ENCODE measurements around the gene GAS2. TPM values are rescaled to one million over a fixed set of nuclear protein-coding genes. Genes with fewer than 3 reads are reported as not detected.

Gene GAS2
- total and polyA plus RNA-seq, 9 of the 15 experiments (the other 6 are each of a cell fraction or from before 2014, with no cell fraction given) = 0.77 to 1.9 (median 1.1) TPM

- in situ Hi-C loops (cut with MboI) (no loop called here), intact Hi-C loops (cut with micrococcal nuclease) (no loop called here)
- POLR2A ChIA-PET = no interaction called here
- DNase-seq (ENCODE audit: extremely low read depth in 1 of 4, low spot score in 3 of 4) (no peak), ATAC-seq (no peak), FAIRE-seq (no peak)
- Histone ChIP-seq H3K9me1 (ENCODE audit: control insufficient read depth, insufficient read depth, low read length) (no peaks in the 10 kb centered on the region), H3K4me1 (replicated peaks in 1 of 2; ENCODE audit: control insufficient read depth in 2 of 2, insufficient read depth in 2 of 2, low read length in 2 of 2) (no peaks in the 10 kb centered on the region), H3K4me2 (ENCODE audit: insufficient read depth, low read length) (no peak overlapping the region), H3K4me3 (no peak overlapping the region), H3K27me3 (ENCODE audit: control insufficient read depth in 2 of 2, insufficient read depth in 2 of 2, low read length in 2 of 2) (no peaks in the 10 kb centered on the region), H3K9ac (ENCODE audit: insufficient read depth in 1 of 2, low read depth in 2 of 2, low read length in 2 of 2) (no peak overlapping the region), H3K27ac (ENCODE audit: extremely low read depth, low read depth, low read length) (no peak overlapping the region), H3K9me3 (replicated peaks; ENCODE audit: control insufficient read depth, insufficient read depth, low read depth, low read length) (no peaks in the 10 kb centered on the region), H4K20me1 (replicated peaks; ENCODE audit: control insufficient read depth, insufficient read depth, low read length) (no peaks in the 10 kb centered on the region), H3K36me3 (ENCODE audit: control insufficient read depth, insufficient read depth, low read length) (no peaks in the 10 kb centered on the region), H3K79me2 (ENCODE audit: control insufficient read depth, insufficient read depth, low read length) (no peaks in the 10 kb centered on the region), H2AFZ (ENCODE audit: low read depth, low read length) (no peak overlapping the region)
- CTCF ChIA-PET (ENCODE audit: low intra/inter-chr PET ratio) = no interaction called here
- no TSS peak for BruUV-seq (replicated peaks)
- TF ChIP-seq ZNF707 (CRISPR knock-in tag; conservative IDR thresholded peaks at IDR 0.05) (no peak), CEBPB (tag; IDR thresholded peaks at IDR 0.05) (peak; percentile 41)
- WGBS (ENCODE audit: insufficient coverage, low coverage, missing lambda C conversion rate) = 4% methylated on average over 2 of the region's 2 CpGs
These were observed 17.7 kb downstream of the GAS2 start for GRCh38 chr11:22684082-22684481.

GRCh38 chr11:22685111-22685510, 18.7 kb downstream of the GAS2 start:
- in situ Hi-C loops (cut with MboI) = no loop called here
- TF ChIP-seq NCOA1 (IDR thresholded peaks at IDR 0.05; ENCODE audit: low read depth) (no peak), ELF2 (CRISPR knock-in tag; IDR thresholded peaks at IDR 0.05) (no peak)
- TF ChIP-seq, protein P1, sequence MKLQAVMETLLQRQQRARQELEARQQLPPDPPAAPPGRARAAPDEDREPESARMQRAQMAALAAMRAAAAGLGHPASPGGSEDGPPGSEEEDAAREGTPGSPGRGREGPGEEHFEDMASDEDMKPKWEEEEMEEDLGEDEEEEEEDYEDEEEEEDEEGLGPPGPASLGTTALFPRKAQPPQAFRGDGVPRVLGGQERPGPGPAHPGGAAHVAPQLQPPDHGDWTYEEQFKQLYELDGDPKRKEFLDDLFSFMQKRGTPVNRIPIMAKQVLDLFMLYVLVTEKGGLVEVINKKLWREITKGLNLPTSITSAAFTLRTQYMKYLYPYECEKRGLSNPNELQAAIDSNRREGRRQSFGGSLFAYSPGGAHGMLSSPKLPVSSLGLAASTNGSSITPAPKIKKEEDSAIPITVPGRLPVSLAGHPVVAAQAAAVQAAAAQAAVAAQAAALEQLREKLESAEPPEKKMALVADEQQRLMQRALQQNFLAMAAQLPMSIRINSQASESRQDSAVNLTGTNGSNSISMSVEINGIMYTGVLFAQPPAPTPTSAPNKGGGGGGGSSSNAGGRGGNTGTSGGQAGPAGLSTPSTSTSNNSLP (IDR thresholded peaks at IDR 0.05; ENCODE audit: borderline replicate concordance, low read depth, low read length) = no peak

More at GRCh38 chr11:22685111-22685510, 18.7 kb downstream of the GAS2 start:
- no TSS peak for BruUV-seq (replicated peaks)
- ATAC-seq = no peak
- no peaks in the 10 kb centered on the region for H3K9me3 ChIP-seq (replicated peaks; ENCODE audit: control insufficient read depth, insufficient read depth, low read depth, low read length)
- no peaks in the 10 kb centered on the region for H3K4me1 ChIP-seq (replicated peaks in 1 of 2; ENCODE audit: control insufficient read depth in 2 of 2, insufficient read depth in 2 of 2, low read length in 2 of 2)
- H3K36me3 ChIP-seq (ENCODE audit: control insufficient read depth, insufficient read depth, low read length) = no peaks in the 10 kb centered on the region
- H4K20me1 ChIP-seq (replicated peaks; ENCODE audit: control insufficient read depth, insufficient read depth, low read length) = no peaks in the 10 kb centered on the region
- ChIA-PET CTCF (ENCODE audit: low intra/inter-chr PET ratio) (no interaction called here), POLR2A (no interaction called here)
- no peak overlapping the region for H3K4me3 ChIP-seq
- no peaks in the 10 kb centered on the region for H3K79me2 ChIP-seq (ENCODE audit: control insufficient read depth, insufficient read depth, low read length)
- no peak overlapping the region for H3K27ac ChIP-seq (ENCODE audit: extremely low read depth, low read depth, low read length)
- DNase-seq (ENCODE audit: extremely low read depth in 1 of 4, low spot score in 3 of 4) = no peak
- no peak overlapping the region for H3K4me2 ChIP-seq (ENCODE audit: insufficient read depth, low read length)
- intact Hi-C loops (cut with micrococcal nuclease) = no loop called here
- H3K9me1 ChIP-seq (ENCODE audit: control insufficient read depth, insufficient read depth, low read length) = no peaks in the 10 kb centered on the region
- FAIRE-seq = no peak
- no peaks in the 10 kb centered on the region for H3K27me3 ChIP-seq (ENCODE audit: control insufficient read depth in 2 of 2, insufficient read depth in 2 of 2, low read length in 2 of 2)
- no peak overlapping the region for H2AFZ ChIP-seq (ENCODE audit: low read depth, low read length)
- H3K9ac ChIP-seq (ENCODE audit: insufficient read depth in 1 of 2, low read depth in 2 of 2, low read length in 2 of 2) = no peak overlapping the region
- WGBS (ENCODE audit: insufficient coverage, low coverage, missing lambda C conversion rate) = 0% methylated on average over 4 of the region's 4 CpGs

All from K562 (cell line).